GM23338 (cell line): ENCODE measurements around the gene USP32. TPM values are rescaled to one million over a fixed set of nuclear protein-coding genes. Genes with fewer than 3 reads are reported as not detected.

Source experiments
- ATAC-seq: fragments of 200-7000 bp; cut with Tn5 transposase; 3 replicates; pipeline ENCODE4 v1.9.1; 2020
- DNase-seq: peaks from one replicate; pipeline ENCODE4 v3.0.0-alpha.2; 2015; ENCODE audit warnings: low spot score
- H2AFZ ChIP-seq: fragments of 200-600 bp; sonication (generic); 2 replicates; pipeline ENCODE4 v1.8.0; 2016; ENCODE audit warnings: antibody characterized with exemption, mild to moderate bottlenecking, moderate library complexity
- H3F3A ChIP-seq: fragments of 200-600 bp; sonication (generic); replicated peaks from 2 replicates; pipeline ENCODE4 v1.8.0; 2017; ENCODE audit warnings: antibody characterized with exemption, mixed run types, low read depth
- H3K27ac ChIP-seq: fragments of 200-600 bp; sonication (generic); 2 replicates; pipeline ENCODE4 v1.6.1; 2016; ENCODE audit warnings: low read depth
- H3K27me3 ChIP-seq: fragments of 200-600 bp; sonication (generic); 2 replicates; pipeline ENCODE4 v1.8.0; 2016; ENCODE audit warnings: mild to moderate bottlenecking, mixed run types, moderate library complexity; ENCODE audit not compliant: insufficient read depth
- H3K36me3 ChIP-seq: fragments of 200-600 bp; sonication (generic); 2 replicates; pipeline ENCODE4 v1.8.0; 2016; ENCODE audit warnings: mild to moderate bottlenecking; ENCODE audit not compliant: insufficient read depth
- H3K4me1 ChIP-seq: fragments of 200-600 bp; sonication (generic); 2 replicates; pipeline ENCODE4 v1.8.0; 2016; ENCODE audit warnings: mild to moderate bottlenecking, moderate library complexity; ENCODE audit not compliant: insufficient read depth
- H3K4me2 ChIP-seq: fragments of 200-600 bp; sonication (generic); 2 replicates; pipeline ENCODE4 v1.7.1; 2017; ENCODE audit warnings: mixed run types
- H3K4me3 ChIP-seq: fragments of 200-600 bp; sonication (generic); 2 replicates; pipeline ENCODE4 v1.6.1; 2016; ENCODE audit warnings: mixed run types
- H3K79me2 ChIP-seq: fragments of 200-600 bp; sonication (generic); replicated peaks from 2 replicates; pipeline ENCODE4 v1.8.0; 2017; ENCODE audit warnings: mild to moderate bottlenecking; ENCODE audit not compliant: insufficient read depth
- H3K9me2 ChIP-seq: fragments of 200-600 bp; sonication (generic); 2 replicates; pipeline ENCODE4 v1.8.0; 2017; ENCODE audit not compliant: insufficient read depth
- H4K20me1 ChIP-seq: fragments of 200-600 bp; sonication (generic); replicated peaks from 2 replicates; pipeline ENCODE4 v1.8.0; 2017; ENCODE audit warnings: mild to moderate bottlenecking; ENCODE audit not compliant: insufficient read depth
- H3K27ac Mint-ChIP-seq: 2 replicates; pipeline ENCODE4 v1.8.0; 2020; ENCODE audit warnings: inconsistent platforms, mild to moderate bottlenecking, moderate library complexity, mixed read lengths
- H3K27me3 Mint-ChIP-seq: 3 replicates; pipeline ENCODE4 v1.8.0; 2022; ENCODE audit warnings: low read depth, mild to moderate bottlenecking, moderate library complexity, mixed read lengths, inconsistent platforms; ENCODE audit not compliant: insufficient read depth, poor library complexity
- H3K36me3 Mint-ChIP-seq: 3 replicates; pipeline ENCODE4 v1.8.0; 2021; ENCODE audit warnings: low read depth, mild to moderate bottlenecking, inconsistent platforms, moderate library complexity, mixed read lengths
- H3K4me1 Mint-ChIP-seq: 3 replicates; pipeline ENCODE4 v1.8.0; 2020; ENCODE audit warnings: mild to moderate bottlenecking, inconsistent platforms, mixed read lengths
- H3K4me3 Mint-ChIP-seq: 3 replicates; pipeline ENCODE4 v1.8.0; 2021; ENCODE audit warnings: moderate library complexity, mild to moderate bottlenecking, inconsistent platforms, mixed read lengths
- H3K9me3 Mint-ChIP-seq: 3 replicates; pipeline ENCODE4 v1.8.0; 2020; ENCODE audit warnings: moderate library complexity, mild to moderate bottlenecking, inconsistent platforms, mixed read lengths
- CREB1 ChIP-seq: fragments of 250-450 bp; sonication (Bioruptor Pico); IDR thresholded peaks from 2 replicates; pipeline ENCODE4 v1.5.0; 2020; ENCODE audit warnings: low read depth, mild to moderate bottlenecking, moderate library complexity
- EZH2phosphoT487 ChIP-seq: fragments of 200-600 bp; sonication (generic); IDR thresholded peaks from one replicate; pipeline ENCODE4 v1.8.1; 2018; ENCODE audit warnings: antibody characterized with exemption; ENCODE audit not compliant: unreplicated experiment
- JUNB ChIP-seq: IDR thresholded peaks from one replicate; pipeline ENCODE4 v1.6.1; 2016; ENCODE audit warnings: antibody characterized with exemption; ENCODE audit not compliant: unreplicated experiment
- NANOG ChIP-seq: IDR thresholded peaks from 2 replicates; pipeline ENCODE4 v1.6.1; 2016; ENCODE audit warnings: antibody characterized with exemption, borderline replicate concordance
- POLR2AphosphoS5 ChIP-seq: IDR thresholded peaks from 2 replicates; pipeline ENCODE4 v1.6.1; 2016; ENCODE audit warnings: antibody characterized with exemption, low read depth
- STAT1 ChIP-seq: IDR thresholded peaks from one replicate; pipeline ENCODE4 v1.6.1; 2016; ENCODE audit warnings: antibody characterized with exemption; ENCODE audit not compliant: unreplicated experiment
- ZNF114 ChIP-seq: fragments of 250-450 bp; sonication (Bioruptor Pico); IDR thresholded peaks from 2 replicates; pipeline ENCODE4 v1.5.0; 2020; ENCODE audit warnings: mild to moderate bottlenecking, moderate library complexity
- ZNF331 ChIP-seq: fragments of 250-450 bp; sonication (Bioruptor Pico); IDR thresholded peaks from 2 replicates; pipeline ENCODE4 v1.5.0; 2020; ENCODE audit warnings: low read depth, mild to moderate bottlenecking, moderate library complexity
- polyA plus RNA-seq: library from polyadenylated mRNA; unstranded; fragments of >200 nt; fragmentation: Nextera tagmentation; extraction: Ambion mirVana; gene quantifications from 2 replicates; pipeline ENCODE4 v1.2.1, GENCODE V29; 2016
- total RNA-seq: library from RNA; depleted of rRNA; stranded (reverse); fragments of >200 nt; shearing (Covaris generic); gene quantifications from 2 replicates; pipeline ENCODE4 v1.2.3, GENCODE V29; 2014
- TF ChIP-seq, protein P1 (sequence below): IDR thresholded peaks from one replicate; pipeline ENCODE4 v1.6.1; 2018; ENCODE audit warnings: antibody characterized with exemption; ENCODE audit not compliant: unreplicated experiment
- TF ChIP-seq, protein P2 (sequence below), 2 experiments: fragments of 200-600 bp in 1 of 2; sonication (generic) in 1 of 2; conservative IDR thresholded peaks; 2 replicates each; pipeline versions ENCODE4 v1.5.1 to v1.6.1; 2016 to 2017; ENCODE audit warnings: antibody characterized with exemption in 2 of 2, low read depth in 2 of 2, mild to moderate bottlenecking in 2 of 2, moderate library complexity in 1 of 2
- TF ChIP-seq, protein P3 (sequence below): IDR thresholded peaks from 2 replicates; pipeline ENCODE4 v1.6.1; 2016; ENCODE audit warnings: antibody characterized with exemption

Gene USP32
- total and polyA plus RNA-seq, 2 experiments from 2014 or later: 43.6 to 129 TPM

DNA sequence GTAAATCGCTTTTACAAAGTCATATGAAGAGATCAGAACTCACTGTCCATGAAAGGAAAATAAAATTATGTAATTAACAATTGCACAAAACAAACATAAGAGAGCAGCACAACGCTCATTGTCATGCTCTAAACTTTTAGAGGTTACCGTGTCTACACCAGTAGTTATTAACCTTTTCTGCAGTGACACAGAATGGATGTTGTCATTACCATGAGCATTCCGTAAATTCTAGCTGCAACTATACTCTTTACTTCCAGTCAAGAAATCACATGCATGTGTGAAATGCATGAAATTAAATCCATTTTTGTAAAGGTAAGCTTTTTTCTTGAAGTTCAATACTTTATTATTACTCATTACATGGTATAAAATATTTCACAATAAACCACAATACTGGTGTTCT lies 38.2 kb downstream of the USP32 start:
- Mint-ChIP-seq H3K27ac (no peak overlapping the region), H3K36me3 (0 out of 3 replicates have a peak, but pooled peaks cover 2% of the 10 kb centered on the region)
- H3K79me2 ChIP-seq: peaks cover 99% of the 10 kb centered on the region

DNA sequence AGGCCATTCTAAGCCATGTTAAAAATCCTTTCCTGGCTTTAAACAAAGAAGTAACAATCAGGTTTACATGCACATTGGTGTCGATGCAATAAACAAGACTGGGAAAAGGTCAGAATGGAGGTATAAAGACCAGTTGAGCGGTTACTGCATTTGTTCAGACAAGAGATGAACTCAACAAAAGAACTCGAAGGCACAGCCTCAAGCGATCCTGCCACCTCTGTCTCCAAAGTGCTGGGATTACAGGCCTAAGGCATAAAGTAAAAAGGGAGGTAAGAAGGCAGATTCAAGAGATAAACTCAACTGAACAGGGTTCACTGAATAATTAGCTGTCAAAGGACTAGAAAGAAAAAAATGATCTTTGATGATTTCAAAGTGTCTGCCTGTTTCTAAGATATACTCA lies 39.4 kb downstream of the USP32 start:
- H3K4me1 ChIP-seq: peaks cover 19% of the 10 kb centered on the region
- H3K36me3 Mint-ChIP-seq: peaks cover 7% of the 10 kb centered on the region; the same call in 1 of the 3 replicates
- H3K9me3 Mint-ChIP-seq: no peaks in the 10 kb centered on the region
- no peak overlapping the region for H3K27ac Mint-ChIP-seq
- H3K4me1 Mint-ChIP-seq: peaks cover 23% of the 10 kb centered on the region
- DNase-seq (no peak), ATAC-seq (no peak)
- H3K4me2 ChIP-seq: no peak overlapping the region
- peaks cover 99% of the 10 kb centered on the region for H3K79me2 ChIP-seq
- no peak overlapping the region for H3K4me3 ChIP-seq
- no peaks in the 10 kb centered on the region for H3K36me3 ChIP-seq
- H3K4me3 Mint-ChIP-seq: no peak overlapping the region
- H3K9me2 ChIP-seq: no peaks in the 10 kb centered on the region
- TF ChIP-seq STAT1 (no peak), ZNF114 (CRISPR knock-in tag) (no peak), CREB1 (CRISPR knock-in tag) (no peak), POLR2AphosphoS5 (no peak), ZNF331 (CRISPR knock-in tag) (no peak), JUNB (no peak)
- TF ChIP-seq, protein P1, sequence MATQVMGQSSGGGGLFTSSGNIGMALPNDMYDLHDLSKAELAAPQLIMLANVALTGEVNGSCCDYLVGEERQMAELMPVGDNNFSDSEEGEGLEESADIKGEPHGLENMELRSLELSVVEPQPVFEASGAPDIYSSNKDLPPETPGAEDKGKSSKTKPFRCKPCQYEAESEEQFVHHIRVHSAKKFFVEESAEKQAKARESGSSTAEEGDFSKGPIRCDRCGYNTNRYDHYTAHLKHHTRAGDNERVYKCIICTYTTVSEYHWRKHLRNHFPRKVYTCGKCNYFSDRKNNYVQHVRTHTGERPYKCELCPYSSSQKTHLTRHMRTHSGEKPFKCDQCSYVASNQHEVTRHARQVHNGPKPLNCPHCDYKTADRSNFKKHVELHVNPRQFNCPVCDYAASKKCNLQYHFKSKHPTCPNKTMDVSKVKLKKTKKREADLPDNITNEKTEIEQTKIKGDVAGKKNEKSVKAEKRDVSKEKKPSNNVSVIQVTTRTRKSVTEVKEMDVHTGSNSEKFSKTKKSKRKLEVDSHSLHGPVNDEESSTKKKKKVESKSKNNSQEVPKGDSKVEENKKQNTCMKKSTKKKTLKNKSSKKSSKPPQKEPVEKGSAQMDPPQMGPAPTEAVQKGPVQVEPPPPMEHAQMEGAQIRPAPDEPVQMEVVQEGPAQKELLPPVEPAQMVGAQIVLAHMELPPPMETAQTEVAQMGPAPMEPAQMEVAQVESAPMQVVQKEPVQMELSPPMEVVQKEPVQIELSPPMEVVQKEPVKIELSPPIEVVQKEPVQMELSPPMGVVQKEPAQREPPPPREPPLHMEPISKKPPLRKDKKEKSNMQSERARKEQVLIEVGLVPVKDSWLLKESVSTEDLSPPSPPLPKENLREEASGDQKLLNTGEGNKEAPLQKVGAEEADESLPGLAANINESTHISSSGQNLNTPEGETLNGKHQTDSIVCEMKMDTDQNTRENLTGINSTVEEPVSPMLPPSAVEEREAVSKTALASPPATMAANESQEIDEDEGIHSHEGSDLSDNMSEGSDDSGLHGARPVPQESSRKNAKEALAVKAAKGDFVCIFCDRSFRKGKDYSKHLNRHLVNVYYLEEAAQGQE: no peak
- TF ChIP-seq, protein P2, sequence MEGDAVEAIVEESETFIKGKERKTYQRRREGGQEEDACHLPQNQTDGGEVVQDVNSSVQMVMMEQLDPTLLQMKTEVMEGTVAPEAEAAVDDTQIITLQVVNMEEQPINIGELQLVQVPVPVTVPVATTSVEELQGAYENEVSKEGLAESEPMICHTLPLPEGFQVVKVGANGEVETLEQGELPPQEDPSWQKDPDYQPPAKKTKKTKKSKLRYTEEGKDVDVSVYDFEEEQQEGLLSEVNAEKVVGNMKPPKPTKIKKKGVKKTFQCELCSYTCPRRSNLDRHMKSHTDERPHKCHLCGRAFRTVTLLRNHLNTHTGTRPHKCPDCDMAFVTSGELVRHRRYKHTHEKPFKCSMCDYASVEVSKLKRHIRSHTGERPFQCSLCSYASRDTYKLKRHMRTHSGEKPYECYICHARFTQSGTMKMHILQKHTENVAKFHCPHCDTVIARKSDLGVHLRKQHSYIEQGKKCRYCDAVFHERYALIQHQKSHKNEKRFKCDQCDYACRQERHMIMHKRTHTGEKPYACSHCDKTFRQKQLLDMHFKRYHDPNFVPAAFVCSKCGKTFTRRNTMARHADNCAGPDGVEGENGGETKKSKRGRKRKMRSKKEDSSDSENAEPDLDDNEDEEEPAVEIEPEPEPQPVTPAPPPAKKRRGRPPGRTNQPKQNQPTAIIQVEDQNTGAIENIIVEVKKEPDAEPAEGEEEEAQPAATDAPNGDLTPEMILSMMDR (conservative IDR thresholded peaks at IDR 0.05; ENCODE audit: low read depth in 2 of 2): no peak
- TF ChIP-seq, protein P3, sequence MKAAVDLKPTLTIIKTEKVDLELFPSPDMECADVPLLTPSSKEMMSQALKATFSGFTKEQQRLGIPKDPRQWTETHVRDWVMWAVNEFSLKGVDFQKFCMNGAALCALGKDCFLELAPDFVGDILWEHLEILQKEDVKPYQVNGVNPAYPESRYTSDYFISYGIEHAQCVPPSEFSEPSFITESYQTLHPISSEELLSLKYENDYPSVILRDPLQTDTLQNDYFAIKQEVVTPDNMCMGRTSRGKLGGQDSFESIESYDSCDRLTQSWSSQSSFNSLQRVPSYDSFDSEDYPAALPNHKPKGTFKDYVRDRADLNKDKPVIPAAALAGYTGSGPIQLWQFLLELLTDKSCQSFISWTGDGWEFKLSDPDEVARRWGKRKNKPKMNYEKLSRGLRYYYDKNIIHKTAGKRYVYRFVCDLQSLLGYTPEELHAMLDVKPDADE: no peak
- no peaks in the 10 kb centered on the region for H3K27me3 ChIP-seq
- peaks cover 5% of the 10 kb centered on the region for H3K27me3 Mint-ChIP-seq
- peaks cover 70% of the 10 kb centered on the region for H4K20me1 ChIP-seq
- no peak overlapping the region for H3K27ac ChIP-seq
- H3F3A ChIP-seq: no peaks in the 10 kb centered on the region
- no peak overlapping the region for H2AFZ ChIP-seq

More for the DNA sequence above, 38.2 kb downstream of the USP32 start:
- Mint-ChIP-seq H3K4me1 (peaks cover 23% of the 10 kb centered on the region), H3K9me3 (no peaks in the 10 kb centered on the region), H3K27me3 (peaks cover 5% of the 10 kb centered on the region), H3K4me3 (no peak overlapping the region)
- Histone ChIP-seq H3K27ac (no peak overlapping the region), H3K27me3 (no peaks in the 10 kb centered on the region), H3K4me2 (no peak overlapping the region), H4K20me1 (peaks cover 61% of the 10 kb centered on the region), H3K4me1 (peaks cover 19% of the 10 kb centered on the region), H3K9me2 (no peaks in the 10 kb centered on the region), H2AFZ (no peak overlapping the region), H3K36me3 (no peaks in the 10 kb centered on the region), H3K4me3 (no peak overlapping the region), H3F3A (no peaks in the 10 kb centered on the region)
- DNase-seq: no peak
- TF ChIP-seq EZH2phosphoT487 (no peak), NANOG (no peak), JUNB (no peak)
- ATAC-seq: no peak
